Activated CD8-positive, alpha-beta memory T cell treated with anti-CD3 and anti-CD28 coated beads for 4 hours (primary cell): ENCODE results near the gene TADA2B.
A peak's percentile ranks its signal among the peaks of the same experiment; 100 is the strongest.
"Not testable (repeated sequence)": the region's sequence is repeated elsewhere in the genome, so short reads cannot be mapped to it uniquely, and the experiment has no call there.

ENCODE experiments used
- DNase-seq, 2 donors: peaks; one replicate each; pipeline ENCODE4 v3.0.0-alpha.2; 2020; ENCODE audit warnings: low read depth in 2 of 2

TADA2B gene

DNA sequence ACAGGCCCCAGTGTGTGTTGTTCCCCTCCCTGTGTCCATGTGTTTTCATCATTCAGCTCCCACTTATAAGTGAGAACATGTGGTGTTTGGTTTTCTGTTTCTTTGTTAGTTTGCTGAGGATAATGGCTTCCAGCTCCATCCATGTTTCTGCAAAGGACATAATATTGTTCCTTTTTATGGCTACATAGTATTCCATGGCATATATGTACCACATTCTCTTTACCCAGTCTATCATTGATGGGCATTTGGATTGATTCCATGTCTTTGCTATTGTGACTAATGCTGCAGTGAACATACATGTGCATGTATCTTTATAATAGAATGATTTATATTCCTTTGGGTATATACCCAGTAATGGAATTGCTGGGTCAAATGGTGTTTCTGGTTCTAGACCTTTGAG lies 36.3 kb downstream of the TADA2B start:
- not testable (repeated sequence) for DNase-seq

GRCh38 chr4:7079909-7080308 lies 36.7 kb downstream of the TADA2B start:
- not testable (repeated sequence) for DNase-seq

DNA sequence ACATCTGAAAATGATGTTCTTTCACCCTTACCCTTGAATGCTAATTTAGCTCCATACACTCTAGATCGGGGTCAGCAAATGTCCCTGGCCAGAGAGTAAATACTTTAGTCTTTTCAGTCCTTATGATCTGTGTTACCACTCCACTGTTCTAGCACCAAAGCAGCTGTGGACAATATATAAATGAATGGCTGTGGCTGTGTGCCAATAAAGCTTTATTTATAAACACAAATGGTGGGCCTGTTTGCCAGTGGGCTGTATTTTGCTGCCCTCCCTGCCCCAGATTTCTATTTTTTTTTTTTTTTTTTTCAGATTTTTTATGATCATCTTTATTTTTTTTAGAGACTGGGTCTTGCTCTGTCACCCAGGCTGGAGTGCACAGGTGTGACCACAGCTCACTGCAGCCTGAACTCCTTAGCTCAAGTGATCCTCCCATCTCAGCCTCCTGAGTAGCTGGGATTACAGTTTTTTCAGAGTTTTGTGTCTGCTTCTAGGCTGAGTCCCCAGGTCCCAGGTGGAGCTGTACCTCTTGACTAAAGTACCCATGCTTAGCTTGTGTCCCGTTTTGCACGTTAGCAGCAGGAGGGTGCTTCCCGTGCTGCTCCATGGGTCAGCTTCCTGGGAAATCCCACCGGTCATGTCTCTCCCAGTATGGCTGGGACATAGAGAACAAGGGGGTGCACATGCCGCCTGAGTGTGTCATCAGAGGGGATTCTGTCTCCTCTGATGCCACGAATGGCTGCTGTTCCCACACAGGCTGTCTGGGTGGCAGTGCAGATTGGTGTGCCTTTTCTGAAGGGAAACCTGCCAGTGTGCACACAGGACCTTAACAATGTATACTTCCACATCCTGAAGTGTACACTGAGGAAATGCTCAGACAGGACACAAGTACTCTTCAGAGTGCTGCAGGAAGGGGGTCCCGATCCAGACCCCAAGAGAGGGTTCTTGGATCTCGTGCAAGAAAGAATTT lies 40.7 kb downstream of the TADA2B start:
- DNase-seq: no peak

DNA sequence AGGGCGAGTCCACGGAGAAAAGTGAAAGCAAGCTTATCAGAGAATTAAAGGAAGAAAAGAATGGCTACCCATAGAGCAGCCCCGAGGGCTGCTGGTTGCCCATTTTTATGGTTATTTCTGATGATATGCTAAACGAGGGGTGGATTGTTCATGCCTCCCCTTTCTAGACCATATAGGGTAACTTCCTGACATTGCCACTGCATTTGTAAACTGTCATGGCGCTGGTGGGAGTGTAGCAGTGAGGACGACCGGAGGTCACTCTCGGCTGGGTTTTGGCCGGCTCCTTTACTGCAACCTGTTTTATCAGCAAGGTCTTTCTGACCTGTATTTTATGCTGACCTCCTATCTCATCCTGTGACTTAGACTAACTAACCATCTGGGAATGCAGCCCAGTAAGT lies 41.4 kb downstream of the TADA2B start:
- not testable (repeated sequence) for DNase-seq

GRCh38 chr4:7086384-7086783 lies 43.2 kb downstream of the TADA2B start:
- no peak for DNase-seq

- DNase-seq: no peak
Measured at GRCh38 chr4:7087036-7087435, 43.9 kb downstream of the TADA2B start.

- no peak for DNase-seq
Measured at GRCh38 chr4:7089213-7089986, 46.2 kb downstream of the TADA2B start.

- DNase-seq: no peak
Measured at GRCh38 chr4:7092026-7092425, 48.9 kb downstream of the TADA2B start.

DNA sequence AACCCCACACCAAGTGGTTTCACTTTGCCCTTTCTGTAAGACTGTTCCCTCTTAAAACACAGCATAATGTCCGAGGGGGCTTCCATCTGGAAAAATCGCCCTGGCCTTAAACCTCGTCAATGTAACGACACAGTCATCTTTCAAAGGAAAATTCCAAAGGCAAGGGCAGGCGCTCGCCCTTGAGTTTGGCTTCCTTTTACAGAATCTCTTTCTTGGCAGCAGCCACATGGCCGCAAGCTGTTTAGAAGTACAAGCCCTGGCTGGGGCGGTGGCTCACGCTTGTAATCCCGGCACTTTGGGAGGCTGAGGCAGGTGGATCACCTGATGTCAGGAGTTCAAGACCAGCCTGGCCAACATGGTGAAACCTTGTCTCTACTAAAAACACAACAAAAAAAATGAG lies 51.7 kb downstream of the TADA2B start:
- DNase-seq: no peak

DNA sequence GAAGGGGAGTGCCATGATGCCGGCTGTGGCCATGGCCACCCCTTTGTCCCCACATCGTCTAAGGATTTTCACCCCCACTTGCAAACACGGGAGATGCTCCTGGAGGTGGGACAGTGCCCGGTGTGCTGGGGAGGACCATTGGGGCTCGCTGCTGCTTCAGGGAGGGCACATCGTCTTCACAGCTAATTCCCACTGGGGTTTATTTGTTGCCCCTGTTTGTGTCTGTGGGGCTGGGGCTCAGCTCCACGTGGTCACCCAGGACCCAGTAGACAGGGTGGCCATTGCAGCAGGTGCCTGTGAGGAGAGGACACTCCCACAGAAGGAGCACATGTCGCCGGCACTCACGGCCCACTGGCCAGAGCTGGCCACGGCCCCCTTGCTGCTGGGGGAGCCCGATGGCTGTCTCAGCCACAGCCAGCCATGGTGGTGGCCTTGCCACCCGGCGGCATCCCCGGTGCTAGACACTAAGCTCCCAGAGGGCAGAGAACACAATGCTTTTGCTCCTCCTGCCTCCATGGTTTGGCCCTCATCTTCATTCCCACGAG lies 52.5 kb downstream of the TADA2B start:
- no peak for DNase-seq

DNA sequence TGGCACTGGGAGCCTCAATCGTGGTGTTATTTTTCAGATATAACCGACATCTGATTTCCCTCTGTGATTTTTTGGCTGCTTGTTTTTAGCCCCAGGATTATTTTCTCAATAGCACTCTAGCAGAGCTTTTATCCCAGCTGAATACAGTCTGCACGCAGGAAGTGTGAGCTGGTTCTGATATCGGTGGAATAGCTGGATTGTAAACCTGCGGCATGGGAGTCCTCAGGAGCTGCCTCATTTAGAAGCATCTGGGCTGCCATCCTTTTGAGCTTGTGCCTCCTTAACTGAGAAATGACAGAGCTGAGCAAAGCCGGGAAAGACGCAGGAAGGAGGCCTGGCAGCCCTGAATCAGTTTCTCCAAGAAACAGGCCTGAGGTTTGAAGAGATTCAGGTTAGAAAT lies 53.1 kb downstream of the TADA2B start:
- no peak for DNase-seq

- DNase-seq: peak in 1 of 2 donors; percentile 8
Measured at GRCh38 chr4:7101692-7102515, 58.7 kb downstream of the TADA2B start.

GRCh38 chr4:7102516-7102909 lies 59.3 kb downstream of the TADA2B start:
- not testable (repeated sequence) for DNase-seq

DNA sequence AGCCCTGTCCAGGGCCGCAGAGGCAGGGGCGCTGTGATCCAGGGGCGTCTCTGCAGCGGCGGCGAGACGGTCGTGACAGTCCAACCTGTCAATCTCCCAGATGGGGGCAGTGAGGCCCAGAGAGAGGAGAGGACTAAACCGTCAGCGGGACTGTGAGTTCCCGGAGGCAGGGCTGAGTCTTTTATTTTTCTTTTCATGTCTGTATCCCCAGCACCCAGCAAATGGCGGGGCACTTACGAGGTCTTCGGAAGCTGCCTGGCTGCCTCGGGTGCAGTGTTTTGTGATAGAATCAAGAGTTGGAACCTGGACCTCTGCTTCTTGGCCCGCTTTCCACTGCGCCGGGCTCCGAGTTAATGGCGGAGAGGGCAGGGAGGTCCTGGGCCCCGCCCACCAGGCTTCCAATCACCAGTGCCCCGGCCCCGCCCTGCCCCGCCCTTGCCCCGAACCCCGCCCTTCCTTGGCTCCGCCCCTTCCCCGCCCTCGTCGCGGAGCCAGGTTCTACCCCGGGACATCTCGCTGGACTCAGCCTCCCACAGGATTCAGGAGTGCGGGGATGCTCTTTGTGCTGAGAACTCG lies 59.9 kb downstream of the TADA2B start:
- peak; percentile 46 to 54 for DNase-seq

GRCh38 chr4:7103607-7104365 lies 60.6 kb downstream of the TADA2B start:
- DNase-seq: no peak

DNA sequence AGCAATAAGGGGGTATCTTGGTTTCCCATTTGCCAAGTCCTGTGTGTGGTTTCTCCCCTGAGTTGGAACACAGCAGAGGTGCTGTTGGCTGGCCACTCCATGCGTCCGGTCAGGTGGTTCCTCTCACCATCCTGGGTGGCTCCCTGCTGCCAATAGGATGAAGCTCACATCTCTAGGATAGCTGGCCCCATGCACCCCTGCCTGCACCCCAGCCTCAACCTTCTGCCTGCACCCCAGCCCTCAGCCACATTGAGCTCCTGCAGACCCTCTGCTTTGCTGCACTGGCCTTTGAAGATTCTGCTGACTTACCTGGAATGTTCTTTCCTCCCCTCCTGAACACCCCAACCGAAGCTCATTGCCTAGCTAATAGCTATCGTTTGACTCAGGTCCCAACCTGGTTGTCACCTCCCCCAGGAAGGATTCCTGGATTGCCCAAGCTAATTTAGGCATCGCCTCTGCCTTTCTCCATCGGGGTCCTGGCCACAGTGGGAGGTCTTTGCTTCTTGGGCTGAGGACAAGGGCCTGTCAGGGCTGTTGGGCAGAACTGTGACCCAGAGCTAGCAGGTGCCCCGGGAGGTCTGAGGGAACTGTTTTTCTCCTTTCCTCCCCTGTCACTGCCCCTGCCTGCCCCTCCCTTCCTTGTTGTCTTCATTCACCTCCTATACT lies 61.3 kb downstream of the TADA2B start:
- no peak for DNase-seq

GRCh38 chr4:7105276-7105675 lies 62.1 kb downstream of the TADA2B start:
- DNase-seq: no peak

DNA sequence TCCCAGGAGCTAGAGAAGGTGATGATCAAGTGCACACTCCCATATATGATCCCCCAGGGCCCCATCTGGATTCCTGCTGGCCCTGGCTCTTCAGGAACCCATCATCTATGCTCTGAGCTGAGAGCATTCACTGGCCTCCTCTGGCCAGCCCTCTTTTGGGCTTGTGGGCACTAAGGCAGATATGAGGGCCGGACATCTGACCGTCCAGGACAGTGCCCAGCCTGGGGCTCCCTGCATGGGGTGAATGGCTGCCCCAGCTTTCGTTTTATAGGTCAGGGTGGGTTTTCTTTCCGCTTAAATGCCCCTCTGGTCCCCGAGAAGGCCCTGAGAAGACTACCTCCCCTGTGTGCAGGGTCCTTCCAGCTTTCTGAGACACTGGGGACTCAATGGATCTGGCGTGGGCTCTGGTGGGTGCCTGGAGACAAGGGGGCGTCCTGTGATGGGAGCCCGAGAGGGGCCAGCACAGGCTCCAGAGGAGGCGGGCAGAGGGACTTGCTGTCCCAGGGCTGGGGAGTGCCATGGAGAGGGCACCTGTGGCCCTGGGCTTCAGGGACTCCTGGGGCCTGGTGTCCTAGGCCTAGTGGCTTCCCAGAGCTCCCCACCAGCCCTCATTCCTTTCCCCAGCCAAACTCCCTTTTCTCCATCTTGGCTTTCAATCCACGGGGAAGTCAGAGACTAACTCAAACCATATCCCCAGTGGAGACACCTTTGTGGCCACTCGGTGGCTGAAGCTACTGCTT lies 64.2 kb downstream of the TADA2B start:
- no peak for DNase-seq
